DMS153 (cell line): ENCODE results near the gene FOLR2.

ENCODE experiments used
- DNase-seq: peaks from one replicate; lab custom pipeline; 2025; lab: John Stamatoyannopoulos, UW

FOLR2 gene

DNA sequence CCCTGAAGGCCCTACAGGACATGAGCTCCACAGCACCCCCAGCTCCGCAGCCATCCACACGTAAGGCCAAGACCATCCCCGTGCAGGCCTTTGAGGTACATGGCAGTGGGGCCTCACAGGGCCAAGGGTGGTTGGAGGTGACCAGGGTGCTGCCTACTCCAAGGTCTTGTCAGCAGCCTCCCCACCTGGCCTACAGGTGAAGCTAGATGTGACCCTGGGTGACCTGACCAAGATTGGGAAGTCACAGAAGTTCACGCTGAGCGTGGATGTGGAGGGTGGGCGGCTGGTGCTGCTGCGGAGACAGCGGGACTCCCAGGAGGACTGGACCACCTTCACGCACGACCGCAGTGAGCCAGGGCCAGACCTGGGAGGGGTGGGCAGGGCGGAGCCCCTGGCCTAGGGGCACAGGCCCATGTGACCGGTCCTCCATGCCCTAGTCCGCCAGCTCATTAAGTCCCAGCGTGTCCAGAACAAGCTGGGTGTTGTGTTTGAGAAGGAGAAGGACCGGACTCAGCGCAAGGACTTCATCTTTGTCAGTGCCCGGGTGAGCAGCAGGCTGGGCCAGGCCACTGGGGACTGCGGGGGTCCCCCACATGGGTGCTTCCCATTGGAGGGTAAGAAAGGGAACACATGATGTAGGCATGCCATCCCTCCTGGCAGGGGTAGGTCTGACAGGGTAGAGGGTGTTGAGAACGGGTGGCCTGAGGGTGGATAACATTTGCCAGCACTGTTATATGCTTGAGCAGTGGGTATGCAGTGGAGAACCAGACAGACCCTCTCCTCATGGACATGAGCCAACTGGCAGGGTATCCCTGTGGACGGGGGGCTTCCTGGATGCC, 13.6 kb downstream of the FOLR2 start:
- no peak for DNase-seq

DNA sequence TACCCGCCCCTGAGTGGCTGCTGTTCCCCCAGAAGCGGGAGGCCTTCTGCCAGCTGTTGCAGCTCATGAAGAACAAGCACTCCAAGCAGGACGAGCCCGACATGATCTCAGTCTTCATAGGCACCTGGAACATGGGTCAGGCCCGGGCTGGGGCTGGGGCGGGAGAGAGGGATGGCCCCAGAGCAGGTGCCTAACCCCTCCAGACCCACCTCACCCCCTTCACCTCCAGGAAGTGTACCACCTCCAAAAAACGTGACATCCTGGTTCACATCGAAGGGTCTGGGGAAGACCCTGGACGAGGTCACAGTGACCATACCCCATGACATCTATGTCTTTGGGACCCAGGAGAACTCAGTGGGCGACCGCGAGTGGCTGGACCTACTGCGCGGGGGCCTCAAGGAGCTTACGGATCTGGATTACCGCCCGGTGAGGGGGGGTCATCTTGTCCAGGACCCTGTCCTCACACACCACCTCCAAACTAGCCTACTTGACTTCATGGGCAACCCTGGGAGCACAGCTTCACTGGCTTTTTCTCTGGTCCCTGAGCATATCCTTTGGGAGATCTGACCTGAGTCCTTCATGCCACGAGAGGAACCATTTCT, 14.3 kb downstream of the FOLR2 start:
- DNase-seq = no peak

DNA sequence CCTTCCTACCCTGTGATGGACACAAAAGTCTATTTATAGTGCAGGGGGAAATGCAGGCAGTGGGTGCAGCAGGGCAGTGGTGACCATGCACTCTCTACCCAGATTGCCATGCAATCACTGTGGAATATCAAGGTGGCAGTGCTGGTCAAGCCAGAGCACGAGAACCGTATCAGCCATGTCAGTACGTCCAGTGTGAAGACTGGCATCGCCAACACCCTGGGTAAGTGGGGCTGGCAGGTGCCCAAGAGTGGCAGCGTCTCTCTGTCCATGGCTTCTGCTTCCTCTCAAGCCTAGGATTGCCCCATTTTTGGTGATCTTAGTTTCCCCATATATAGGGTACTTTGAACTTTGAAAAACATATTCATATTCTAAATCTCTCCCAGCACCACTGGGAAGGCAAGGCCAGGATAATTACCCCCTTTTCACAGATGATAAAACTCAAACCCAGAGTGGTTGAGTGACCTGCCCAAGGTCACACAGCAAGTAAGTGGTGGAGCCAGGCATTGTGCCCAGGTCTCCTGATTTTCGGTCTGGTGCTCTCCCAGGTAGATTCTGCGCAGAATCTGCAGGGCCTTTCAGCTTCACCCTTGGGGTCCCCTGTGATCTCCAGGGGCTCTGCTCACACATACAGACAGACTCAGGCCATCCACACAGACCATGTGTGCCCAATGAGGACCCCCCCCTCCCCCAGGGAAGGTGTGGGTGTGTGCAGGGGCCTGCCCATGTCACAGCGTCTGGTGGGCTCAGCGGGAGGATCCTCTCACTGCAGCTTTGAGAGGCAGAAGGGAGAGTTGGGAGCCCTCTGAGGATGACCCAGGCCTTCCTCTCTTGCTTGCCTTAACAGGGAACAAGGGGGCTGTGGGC, 15.0 kb downstream of the FOLR2 start:
- DNase-seq = no peak

DNA sequence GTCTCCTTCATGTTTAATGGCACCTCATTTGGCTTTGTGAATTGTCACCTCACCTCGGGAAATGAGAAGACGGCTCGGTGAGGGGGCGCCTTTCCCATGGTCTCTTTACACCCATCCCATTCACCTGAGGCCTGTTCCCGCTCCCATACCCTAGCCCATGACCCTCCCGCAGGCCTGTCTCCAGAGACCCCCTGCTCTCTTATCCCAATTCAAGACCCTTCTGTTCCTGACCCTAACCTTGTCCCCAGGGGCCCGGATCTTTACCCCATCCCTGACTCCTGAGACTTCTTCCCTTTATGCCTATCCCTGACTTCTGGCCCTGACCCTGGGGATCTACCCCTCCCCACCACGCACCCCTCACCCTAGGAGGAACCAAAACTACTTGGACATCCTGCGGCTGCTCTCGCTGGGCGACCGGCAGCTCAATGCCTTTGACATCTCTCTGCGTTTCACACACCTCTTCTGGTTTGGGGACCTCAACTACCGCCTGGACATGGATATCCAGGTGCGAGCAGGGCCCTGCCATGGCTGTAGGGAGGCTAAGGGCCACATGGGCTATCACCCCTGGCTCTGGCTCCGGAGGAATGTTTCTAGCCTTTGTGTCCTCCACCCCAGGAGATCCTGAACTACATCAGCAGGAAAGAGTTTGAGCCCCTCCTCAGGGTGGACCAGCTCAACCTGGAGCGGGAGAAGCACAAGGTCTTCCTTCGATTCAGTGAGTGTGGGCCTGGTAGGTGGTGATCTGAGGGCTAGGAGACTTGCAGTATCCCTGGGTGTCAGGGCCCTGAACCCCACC, 15.9 kb downstream of the FOLR2 start:
- no peak for DNase-seq

DNA sequence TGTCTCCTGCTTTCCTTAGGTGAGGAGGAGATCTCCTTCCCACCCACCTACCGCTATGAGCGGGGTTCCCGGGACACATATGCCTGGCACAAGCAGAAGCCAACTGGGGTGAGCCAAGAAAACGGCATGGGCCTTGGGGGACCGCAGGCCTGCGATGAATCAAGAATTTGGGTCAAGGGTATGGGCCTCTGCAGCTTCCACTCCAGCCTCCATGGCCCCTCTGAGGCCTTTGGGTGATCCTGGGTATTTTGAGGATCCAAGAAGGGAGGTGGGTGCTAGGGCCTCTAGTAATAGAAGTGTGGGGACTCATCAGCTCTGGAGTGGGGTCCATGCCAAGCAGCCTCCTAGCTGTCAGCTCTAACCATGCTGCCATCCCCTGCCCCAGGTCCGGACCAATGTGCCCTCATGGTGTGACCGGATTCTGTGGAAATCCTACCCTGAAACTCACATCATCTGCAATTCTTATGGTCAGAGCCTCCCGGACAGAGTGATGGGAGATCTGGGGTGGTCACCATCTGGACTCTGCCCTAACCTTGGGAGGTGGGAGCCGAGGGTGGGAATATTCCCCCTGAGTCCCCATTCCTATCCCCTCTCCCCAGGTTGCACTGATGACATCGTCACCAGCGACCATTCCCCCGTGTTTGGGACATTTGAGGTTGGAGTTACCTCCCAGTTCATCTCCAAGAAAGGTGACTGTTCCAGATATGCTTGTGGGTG, 16.6 kb downstream of the FOLR2 start:
- DNase-seq = no peak

DNA sequence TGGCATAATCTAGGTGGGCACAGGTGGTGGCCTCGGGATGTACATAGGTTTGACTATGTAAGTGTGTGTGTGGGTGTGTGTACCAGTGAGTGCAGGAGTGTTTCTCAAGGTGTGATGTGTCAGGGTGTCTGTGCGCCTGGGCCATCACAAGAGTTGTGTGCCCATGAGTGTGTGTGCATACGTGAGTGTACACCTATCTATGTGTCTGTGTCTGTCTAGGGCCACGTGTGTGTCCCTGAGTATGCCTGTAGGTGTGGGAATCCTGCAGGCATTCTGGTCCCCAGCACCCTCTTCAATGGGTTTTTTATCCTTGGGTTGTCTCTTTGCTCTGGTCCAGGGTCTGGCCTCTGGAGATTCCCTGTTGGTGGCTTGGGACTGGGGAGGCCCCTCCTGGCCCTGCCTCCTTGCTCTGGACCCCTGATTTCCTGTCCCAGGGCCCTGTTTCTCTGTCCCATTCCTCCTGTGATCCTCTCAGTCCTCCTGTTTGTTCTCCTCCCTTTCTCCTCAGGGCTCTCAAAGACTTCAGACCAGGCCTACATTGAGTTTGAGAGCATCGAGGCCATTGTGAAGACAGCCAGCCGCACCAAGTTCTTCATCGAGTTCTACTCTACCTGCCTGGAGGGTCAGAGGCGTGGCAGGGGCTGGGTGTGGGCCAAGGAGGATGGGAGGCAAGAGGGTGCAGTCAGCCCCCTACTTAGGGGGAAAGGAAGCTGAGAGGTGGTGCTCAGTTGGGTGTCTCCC, 17.3 kb downstream of the FOLR2 start:
- DNase-seq = no peak

DNA sequence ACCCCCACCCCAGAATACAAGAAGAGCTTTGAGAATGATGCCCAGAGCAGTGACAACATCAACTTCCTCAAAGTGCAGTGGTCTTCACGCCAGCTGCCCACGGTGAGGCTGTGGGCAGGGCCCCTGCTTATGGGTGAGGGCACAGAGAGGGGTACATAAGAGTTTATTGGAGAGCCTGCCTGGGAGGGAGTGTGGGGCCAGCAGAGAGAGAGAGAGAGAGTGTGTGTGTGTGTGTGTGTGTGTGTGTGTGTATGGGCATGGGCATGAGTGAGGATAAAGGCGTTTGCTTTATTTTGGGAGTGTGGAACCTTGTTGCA, 17.9 kb downstream of the FOLR2 start:
- DNase-seq = no peak

DNA sequence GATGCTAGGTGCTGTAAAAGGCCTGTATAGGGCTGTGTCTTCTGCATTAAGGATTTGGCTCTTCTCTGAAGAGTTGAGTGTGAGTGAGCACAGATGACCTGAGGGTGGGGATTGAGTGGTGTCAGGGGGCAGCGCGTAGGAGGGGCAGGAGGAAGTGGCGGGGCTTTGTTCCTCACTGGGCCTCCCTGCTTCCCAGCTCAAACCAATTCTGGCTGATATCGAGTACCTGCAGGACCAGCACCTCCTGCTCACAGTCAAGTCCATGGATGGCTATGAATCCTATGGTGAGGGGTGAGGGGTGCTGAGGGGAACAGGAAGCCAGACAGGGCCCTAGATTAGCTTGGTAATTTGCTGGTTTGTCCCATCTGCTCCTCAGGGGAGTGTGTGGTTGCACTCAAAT, 18.3 kb downstream of the FOLR2 start:
- DNase-seq = no peak

DNA sequence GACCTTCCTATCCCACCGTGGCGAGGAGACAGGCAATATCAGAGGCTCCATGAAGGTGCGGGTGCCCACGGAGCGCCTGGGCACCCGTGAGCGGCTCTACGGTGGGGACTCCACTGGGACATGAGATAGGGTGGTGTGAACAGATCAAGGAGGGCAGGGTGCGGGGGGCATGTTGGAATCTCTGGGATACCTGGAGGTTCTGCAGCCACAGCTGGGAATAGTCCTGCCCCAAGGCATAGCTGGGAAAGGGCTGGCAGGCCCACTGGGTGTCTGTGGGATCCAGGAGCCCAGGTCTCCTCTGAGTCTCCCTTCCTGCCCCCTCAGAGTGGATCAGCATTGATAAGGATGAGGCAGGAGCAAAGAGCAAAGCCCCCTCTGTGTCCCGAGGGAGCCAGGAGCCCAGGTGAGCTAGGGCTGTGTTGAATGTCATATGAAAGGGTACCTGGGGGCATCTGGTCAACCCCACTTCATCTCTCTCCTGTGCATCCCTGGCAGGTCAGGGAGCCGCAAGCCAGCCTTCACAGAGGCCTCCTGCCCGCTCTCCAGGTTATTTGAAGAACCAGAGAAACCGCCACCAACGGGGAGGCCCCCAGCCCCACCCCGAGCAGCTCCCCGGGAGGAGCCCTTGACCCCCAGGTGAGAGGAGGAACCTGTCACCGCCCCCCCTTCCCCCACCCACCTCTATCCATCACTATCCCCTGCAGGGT, 18.9 kb downstream of the FOLR2 start:
- DNase-seq = no peak

DNA sequence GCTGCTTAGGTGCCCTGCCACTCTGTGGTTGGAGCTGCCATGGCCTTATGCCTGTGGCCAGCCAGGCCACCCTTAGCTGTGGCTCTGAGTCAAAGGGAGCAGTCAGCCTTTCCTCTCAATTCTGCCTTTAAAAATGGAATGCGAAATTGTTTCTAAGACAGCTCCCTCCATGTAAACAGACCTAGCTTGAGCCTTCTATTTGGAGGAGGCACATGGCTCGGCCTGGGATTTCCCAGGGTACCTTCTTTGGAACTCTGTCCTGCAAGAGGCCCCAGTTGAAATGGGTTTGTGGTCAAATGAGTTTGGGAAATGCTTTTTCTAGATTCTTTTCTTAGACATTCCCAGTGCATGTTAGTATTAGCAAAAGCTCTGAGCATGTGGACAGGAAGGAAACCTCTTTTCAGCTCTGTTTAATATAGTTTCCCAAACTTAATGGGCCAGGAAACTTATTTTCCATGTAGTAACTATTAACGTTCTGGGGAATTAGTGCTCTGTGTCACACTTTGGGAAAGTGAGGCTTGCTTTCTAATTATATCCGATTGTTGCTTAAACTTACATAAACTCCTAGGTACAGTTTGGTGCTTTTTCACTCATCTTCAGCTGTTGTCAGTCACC, 19.6 kb downstream of the FOLR2 start:
- DNase-seq = no peak

DNA sequence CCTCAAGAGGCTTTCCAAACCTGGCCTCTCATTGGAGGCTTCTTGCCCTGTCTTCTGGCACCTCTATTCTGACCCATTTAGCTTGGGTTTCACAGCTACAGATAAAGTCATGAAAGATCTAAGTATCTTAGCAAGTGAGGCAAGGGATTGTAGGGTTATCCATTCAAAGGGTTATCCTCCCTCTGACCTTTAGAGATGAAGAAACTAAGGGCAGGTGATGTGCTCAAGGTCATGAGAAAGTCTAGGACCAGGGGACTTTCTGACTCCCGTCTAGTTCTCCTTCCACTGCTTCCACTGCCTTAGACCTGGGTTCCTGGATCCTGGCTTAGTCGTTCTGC, 20.1 kb downstream of the FOLR2 start:
- no peak for DNase-seq

DNA sequence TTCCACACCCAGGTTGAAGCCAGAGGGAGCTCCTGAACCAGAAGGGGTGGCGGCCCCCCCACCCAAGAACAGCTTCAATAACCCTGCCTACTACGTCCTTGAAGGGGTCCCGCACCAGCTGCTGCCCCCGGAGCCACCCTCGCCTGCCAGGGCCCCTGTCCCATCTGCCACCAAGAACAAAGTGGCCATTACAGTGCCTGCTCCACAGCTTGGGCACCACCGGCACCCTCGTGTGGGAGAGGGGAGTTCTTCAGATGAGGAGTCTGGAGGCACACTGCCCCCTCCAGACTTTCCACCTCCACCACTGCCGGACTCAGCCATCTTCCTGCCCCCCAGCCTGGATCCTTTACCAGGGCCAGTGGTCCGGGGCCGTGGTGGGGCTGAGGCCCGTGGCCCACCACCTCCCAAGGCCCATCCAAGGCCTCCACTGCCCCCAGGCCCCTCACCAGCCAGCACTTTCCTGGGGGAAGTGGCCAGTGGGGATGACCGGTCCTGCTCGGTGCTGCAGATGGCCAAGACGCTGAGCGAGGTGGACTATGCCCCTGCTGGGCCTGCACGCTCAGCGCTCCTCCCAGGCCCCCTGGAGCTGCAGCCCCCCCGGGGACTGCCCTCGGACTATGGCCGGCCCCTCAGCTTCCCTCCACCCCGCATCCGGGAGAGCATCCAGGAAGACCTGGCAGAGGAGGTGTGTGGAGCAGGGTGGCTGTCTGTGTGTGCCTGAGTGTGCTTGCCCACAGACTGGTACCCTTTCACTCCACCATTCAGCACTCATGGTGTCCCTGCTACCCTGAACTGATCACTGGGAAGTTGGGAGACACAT, 20.7 kb downstream of the FOLR2 start:
- no peak for DNase-seq

DNA sequence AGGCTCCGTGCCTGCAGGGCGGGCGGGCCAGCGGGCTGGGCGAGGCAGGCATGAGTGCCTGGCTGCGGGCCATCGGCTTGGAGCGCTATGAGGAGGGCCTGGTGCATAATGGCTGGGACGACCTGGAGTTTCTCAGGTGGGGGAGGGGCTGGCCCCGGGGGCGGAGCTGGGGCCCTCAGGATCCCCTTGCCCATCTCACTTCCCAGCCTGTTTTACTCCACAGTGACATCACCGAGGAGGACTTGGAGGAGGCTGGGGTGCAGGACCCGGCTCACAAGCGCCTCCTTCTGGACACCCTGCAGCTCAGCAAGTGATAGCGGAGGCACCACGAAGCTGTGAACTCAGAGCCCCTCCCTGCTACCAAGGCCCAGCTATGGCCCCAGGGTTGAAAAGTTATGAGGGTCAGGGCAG, 21.5 kb downstream of the FOLR2 start:
- peak; percentile 76 for DNase-seq

DNA sequence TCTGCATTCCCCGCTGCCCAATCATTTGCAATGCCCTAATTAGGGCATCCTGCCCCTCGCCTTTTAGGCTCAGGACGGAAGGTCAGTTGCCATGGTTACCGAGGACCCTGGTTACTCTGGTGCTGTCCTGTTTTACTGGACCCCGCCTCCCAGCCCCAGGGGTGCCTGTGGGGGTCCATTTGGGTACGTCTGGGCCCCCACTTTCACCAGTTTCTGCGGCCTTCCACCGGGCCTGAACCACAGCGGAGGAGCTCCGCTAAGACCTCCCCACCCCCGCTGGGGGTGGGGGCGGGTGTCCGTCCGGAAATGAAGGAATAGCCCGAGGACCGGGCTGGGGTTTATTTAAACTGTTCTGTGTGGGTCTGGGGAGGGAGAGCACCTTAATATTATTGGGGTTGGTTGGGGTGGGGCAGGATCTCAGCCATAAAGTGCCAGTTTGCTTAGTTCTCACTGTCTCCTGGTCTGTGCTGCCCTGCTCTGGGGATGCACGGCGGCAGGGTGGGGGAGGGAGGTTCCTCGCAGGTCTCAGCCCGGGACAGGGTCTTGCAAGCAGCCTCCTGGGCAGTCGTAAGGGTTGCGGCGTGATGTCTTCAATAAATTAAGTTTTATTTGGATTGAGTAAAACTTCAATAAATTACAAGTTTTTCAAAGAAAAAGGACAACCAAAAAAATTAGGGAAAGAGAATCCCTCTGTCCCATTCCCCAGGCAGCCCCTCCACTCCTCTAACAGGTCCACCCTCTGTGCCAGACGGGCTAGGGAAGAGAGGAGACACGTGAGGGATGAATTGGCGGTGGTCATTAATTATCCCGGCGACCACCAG, 22.1 kb downstream of the FOLR2 start:
- no peak for DNase-seq

DNA sequence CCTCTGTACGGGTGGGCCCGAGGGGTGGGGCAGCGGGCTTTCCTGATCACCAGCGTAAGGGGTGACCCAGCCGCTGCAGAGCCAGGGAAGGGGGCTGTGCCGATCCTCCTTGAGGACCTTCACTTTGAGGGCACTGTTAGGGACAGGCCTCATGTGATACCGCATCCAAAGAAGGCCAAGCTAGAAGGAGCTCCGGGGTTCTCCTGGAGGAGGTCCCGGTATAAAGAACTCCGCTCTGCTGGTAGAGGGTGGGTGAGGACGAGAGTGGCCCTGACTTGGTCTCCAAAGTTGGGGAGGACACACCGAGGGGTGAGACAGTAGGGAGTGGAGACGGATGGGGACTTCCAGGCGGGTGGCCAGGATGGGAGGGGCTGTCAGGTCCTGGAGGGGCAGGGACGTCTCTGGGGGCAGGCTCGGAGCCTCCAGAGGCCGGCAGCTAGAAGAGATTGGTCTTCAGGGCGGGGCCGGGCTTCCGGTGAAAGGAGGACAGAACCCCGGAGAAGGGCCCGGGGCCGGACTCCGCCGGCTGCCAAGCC, 22.8 kb downstream of the FOLR2 start:
- peak; percentile 59 for DNase-seq

DNA sequence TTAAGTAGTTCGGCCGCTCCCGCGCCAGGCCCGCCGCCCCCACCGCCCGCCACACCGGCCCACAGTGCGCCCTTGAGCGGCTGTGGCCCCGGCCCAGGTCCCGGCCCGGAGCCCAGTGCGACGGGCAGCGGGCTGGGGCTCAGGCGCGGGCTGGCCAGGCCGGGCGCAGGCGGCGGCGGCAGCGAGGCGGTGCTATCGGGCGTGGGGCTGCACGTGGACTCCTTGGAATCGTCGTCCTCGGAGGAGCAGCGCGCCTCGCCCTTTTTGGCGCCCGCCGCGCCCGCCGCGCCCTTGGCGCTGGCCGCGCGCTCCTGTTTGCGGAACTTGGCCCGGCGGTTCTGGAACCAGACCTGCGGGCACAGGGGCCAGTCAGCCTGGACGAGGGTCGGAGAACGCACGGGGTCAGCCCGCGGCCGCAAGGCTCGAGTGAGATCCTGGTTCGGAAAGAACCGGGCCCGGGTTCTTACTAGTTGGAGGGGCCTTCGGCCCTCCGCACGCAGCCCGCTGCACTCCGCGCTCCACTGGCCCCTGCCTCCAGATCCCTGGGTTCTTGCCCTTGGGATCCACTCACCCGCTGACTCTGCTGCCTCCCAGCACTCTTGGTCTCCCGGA, 23.4 kb downstream of the FOLR2 start:
- DNase-seq = no peak
